Stomach (tissue), 4 donors: Measurements from ENCODE around the gene CARMIL3.

Experiments
- POLR2A ChIP-seq, 4 donors: fragments of 450-650 bp; IDR thresholded peaks; one replicate each; pipeline ENCODE4 v1.6.1; 2016; ENCODE audit warnings: antibody characterized with exemption in 4 of 4, control low read depth in 2 of 4, mild to moderate bottlenecking in 1 of 4, moderate library complexity in 1 of 4
- TF ChIP-seq, protein P1 (sequence below), 7 experiments: fragments of 450-650 bp in 4 of 7; fragments of 200-600 bp in 3 of 7; sonication (generic) in 3 of 7; IDR thresholded peaks; one replicate each; pipeline ENCODE4 v1.5.1; 2016 to 2019; ENCODE audit warnings: antibody characterized with exemption in 7 of 7, control low read depth in 2 of 7, mild to moderate bottlenecking in 1 of 7

DNA sequence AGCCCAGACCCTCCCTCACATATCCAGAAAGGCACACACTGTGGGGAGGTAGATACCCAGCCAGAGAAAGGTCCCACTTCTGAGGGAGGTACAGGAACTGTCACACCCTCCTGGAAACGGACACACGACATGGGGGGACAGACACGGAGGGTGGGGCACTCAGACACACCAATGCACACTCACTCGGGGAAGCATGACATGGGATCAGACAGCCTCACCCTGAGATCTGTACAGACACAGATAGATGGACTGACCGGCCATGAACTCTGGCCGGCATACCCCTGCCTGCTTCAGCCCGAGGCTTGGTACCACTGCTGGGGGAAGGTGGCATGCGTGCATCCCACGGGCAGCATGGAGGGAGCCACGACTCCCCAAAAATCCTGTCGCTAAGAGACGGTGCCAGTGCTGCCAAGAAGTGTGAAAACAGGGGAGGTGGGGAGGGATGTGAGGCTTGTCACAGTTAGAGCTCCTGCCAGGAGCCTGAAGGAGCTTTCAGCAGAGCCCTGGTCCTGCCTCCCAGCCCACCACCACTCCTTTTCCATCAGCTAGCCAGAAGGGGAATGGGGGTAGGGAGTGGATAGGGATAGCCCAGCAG lies 20.1 kb downstream of the CARMIL3 start:
- no peak for TF ChIP-seq POLR2A (IDR thresholded peaks at IDR 0.05)
- TF ChIP-seq, protein P1, sequence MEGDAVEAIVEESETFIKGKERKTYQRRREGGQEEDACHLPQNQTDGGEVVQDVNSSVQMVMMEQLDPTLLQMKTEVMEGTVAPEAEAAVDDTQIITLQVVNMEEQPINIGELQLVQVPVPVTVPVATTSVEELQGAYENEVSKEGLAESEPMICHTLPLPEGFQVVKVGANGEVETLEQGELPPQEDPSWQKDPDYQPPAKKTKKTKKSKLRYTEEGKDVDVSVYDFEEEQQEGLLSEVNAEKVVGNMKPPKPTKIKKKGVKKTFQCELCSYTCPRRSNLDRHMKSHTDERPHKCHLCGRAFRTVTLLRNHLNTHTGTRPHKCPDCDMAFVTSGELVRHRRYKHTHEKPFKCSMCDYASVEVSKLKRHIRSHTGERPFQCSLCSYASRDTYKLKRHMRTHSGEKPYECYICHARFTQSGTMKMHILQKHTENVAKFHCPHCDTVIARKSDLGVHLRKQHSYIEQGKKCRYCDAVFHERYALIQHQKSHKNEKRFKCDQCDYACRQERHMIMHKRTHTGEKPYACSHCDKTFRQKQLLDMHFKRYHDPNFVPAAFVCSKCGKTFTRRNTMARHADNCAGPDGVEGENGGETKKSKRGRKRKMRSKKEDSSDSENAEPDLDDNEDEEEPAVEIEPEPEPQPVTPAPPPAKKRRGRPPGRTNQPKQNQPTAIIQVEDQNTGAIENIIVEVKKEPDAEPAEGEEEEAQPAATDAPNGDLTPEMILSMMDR (IDR thresholded peaks at IDR 0.05) = no peak
